Measurements from ENCODE around the gene USP17L27.
"Not testable (repeated sequence)": the region's sequence is repeated elsewhere in the genome, so short reads cannot be mapped to it uniquely, and the experiment has no call there.

- not testable (repeated sequence) for TF ChIP-seq CTCF (IDR thresholded peaks at IDR 0.05); POLR2AphosphoS5 (IDR thresholded peaks at IDR 0.05; ENCODE audit: low read depth, low read length); TCF7L2 (IDR thresholded peaks at IDR 0.05; ENCODE audit: low read depth, low read length)
Observed at GRCh38 chr4:9350866-9351265, 6.9 kb downstream of the USP17L27 start.
